ENCODE measurements around the gene WIPF1. TPM values are rescaled to one million over a fixed set of nuclear protein-coding genes. Genes with fewer than 3 reads are reported as not detected.

WIPF1 gene
- total RNA-seq, 2 donors from 2014 or later = 50.4 to 58.8 TPM

DNA sequence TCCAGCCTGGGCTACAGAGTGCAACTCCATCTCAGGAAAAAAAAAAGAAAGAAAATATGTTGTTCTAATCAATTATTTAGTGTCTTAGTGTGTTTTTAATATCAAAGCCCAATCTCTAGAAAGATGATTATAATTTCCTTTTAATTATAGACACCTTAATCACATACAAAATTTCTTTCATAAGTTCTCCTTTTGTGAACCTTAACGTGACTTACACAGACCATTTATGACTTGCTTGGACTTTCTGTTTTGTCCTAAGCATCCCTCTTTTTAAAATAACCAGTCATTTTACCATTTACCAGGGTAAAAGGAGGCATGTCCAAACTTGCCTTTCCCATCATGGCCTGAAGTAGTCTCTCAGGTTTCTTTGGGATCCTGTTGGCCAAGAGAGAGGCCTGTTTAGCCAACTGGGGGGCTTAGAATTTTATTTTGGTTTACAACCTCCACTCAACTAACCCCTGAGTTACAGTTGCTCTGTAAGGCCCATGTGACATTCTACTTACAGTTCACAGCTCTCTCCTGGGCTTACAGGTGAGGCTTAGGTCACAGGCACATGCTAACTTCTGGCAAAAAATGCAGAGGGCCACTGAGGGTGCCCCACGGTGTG is 86.9 kb downstream of the WIPF1 start:
- H3K4me1 ChIP-seq (ENCODE audit: control insufficient read depth in 1 of 2, low read depth in 2 of 2) = no peaks in the 10 kb centered on the region
- peaks cover 6% of the 10 kb centered on the region for H3K9me3 ChIP-seq
- no peaks in the 10 kb centered on the region for H3K36me3 ChIP-seq
- no peak overlapping the region for H3K4me3 ChIP-seq
- H3K27me3 ChIP-seq (replicated peaks; ENCODE audit: insufficient read depth) = no peaks in the 10 kb centered on the region
- no peak for ATAC-seq (ENCODE audit: insufficient number of reproducible peaks, low FRiP score, low read depth)
- H3K27ac ChIP-seq = no peak overlapping the region
- no peak for DNase-seq (ENCODE audit: low spot score)
- TF ChIP-seq, protein P1, sequence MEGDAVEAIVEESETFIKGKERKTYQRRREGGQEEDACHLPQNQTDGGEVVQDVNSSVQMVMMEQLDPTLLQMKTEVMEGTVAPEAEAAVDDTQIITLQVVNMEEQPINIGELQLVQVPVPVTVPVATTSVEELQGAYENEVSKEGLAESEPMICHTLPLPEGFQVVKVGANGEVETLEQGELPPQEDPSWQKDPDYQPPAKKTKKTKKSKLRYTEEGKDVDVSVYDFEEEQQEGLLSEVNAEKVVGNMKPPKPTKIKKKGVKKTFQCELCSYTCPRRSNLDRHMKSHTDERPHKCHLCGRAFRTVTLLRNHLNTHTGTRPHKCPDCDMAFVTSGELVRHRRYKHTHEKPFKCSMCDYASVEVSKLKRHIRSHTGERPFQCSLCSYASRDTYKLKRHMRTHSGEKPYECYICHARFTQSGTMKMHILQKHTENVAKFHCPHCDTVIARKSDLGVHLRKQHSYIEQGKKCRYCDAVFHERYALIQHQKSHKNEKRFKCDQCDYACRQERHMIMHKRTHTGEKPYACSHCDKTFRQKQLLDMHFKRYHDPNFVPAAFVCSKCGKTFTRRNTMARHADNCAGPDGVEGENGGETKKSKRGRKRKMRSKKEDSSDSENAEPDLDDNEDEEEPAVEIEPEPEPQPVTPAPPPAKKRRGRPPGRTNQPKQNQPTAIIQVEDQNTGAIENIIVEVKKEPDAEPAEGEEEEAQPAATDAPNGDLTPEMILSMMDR (IDR thresholded peaks at IDR 0.05) = no peak

Other genes starting within 250 kb of the WIPF1 start
- gene SCRN3, start 202.1 kb downstream of the WIPF1 start, total RNA-seq = 10 to 100 TPM; 10.6 to 25.0 TPM
- 1 to 10 TPM; 6.6 to 6.8 TPM for gene GPR155, start 110.8 kb downstream of the WIPF1 start, total RNA-seq
- under 1 TPM in 1 of 2 donors, not detected in 1; 0.41 TPM for gene CHRNA1, start 166.7 kb upstream of the WIPF1 start, total RNA-seq

Measured in thoracic aorta (tissue), 2 donors.